HCT116 (cell line): ENCODE data around the gene DBNL. TPM values are rescaled to one million over a fixed set of nuclear protein-coding genes. Genes with fewer than 3 reads are reported as not detected.

Source experiments
- ATAC-seq: fragments of 200-7000 bp; cut with Tn5 transposase; 2 replicates; pipeline ENCODE4 v1.9.1; 2020; ENCODE audit warnings: mild to moderate bottlenecking, moderate library complexity
- BruUV-seq: library from RNA; stranded (reverse); fragments of 400-500 nt; replicated peaks from 2 replicates; lab custom pipeline; 2021; lab: Mats Ljungman, UMichigan
- CTCF ChIA-PET: fragments of 300-600 bp; sonication (Branson Sonifier 250); formaldehyde crosslinking; loops from one replicate; lab custom pipeline; 2021; ENCODE audit warnings: antibody characterized with exemption; lab: Charles Lee
- POLR2A ChIA-PET: fragments of 300-600, 350-600 bp; sonication (Branson Sonifier 250); formaldehyde crosslinking; loops from one replicate; lab custom pipeline; 2021; ENCODE audit warnings: antibody characterized with exemption; lab: Charles Lee
- RAD21 ChIA-PET, 2 experiments: fragments of 300-600 bp; sonication (Branson Sonifier 250); formaldehyde crosslinking; loops; one replicate each; lab custom pipeline; 2023; ENCODE audit warnings: low total read pairs in 2 of 2; ENCODE audit not compliant: uncharacterized antibody in 2 of 2, unreplicated experiment in 2 of 2, low non-redundant PET in 1 of 2; lab: Charles Lee
- DNase-seq: peaks from one replicate; pipeline ENCODE4 v3.0.0-alpha.2; 2010; ENCODE audit warnings: low read depth, low spot score
- H2AFZ ChIP-seq: fragments of 200-600 bp; shearing (Covaris generic), sonication (generic); 2 replicates; pipeline ENCODE4 v1.6.1; 2017; ENCODE audit warnings: low read depth, mixed run types, mixed read lengths, antibody characterized with exemption, low read length; ENCODE audit not compliant: poor library complexity, severe bottlenecking
- H3K27ac ChIP-seq: 2 replicates; pipeline ENCODE4 v1.5.1; 2012; ENCODE audit warnings: low read depth, low read length
- H3K27me3 ChIP-seq: fragments of 200-600 bp; sonication (generic); 2 replicates; pipeline ENCODE4 v1.6.1; 2016; ENCODE audit warnings: mixed run types, low read length, mixed read lengths; ENCODE audit not compliant: insufficient read depth
- H3K36me3 ChIP-seq, 2 experiments: fragments of 200-500 bp in 1 of 2; fragments of 200-600 bp in 1 of 2; sonication (Bioruptor generic) in 1 of 2; sonication (generic) in 1 of 2; 2 replicates each; pipeline versions ENCODE4 v1.5.1 to v1.6.1; 2014 to 2016; ENCODE audit warnings: low read length in 2 of 2, inconsistent platforms in 1 of 2, mixed read lengths in 1 of 2, mixed run types in 1 of 2; ENCODE audit not compliant: insufficient read depth in 2 of 2, control insufficient read depth in 1 of 2
- H3K4me1 ChIP-seq, 2 experiments: fragments of 200-600 bp in 1 of 2; sonication (generic) in 1 of 2; 2 replicates each; pipeline versions ENCODE4 v1.5.1 to v1.6.1; 2012 to 2017; ENCODE audit warnings: low read length in 2 of 2, inconsistent platforms in 1 of 2, mild to moderate bottlenecking in 1 of 2, mixed read lengths in 1 of 2, mixed run types in 1 of 2, moderate library complexity in 1 of 2; ENCODE audit not compliant: insufficient read depth in 2 of 2, control insufficient read depth in 1 of 2
- H3K4me2 ChIP-seq: fragments of 200-600 bp; sonication (generic); 2 replicates; pipeline ENCODE4 v1.6.1; 2017; ENCODE audit warnings: mixed run types, low read length, mixed read lengths
- H3K4me3 ChIP-seq, 2 experiments: fragments of 200-600 bp in 1 of 2; sonication (generic) in 1 of 2; replicated peaks in 1 of 2; 2 replicates each; pipeline ENCODE4 v1.5.1; 2011 to 2016; ENCODE audit warnings: low read length in 2 of 2, control low read depth in 1 of 2, low read depth in 1 of 2, mild to moderate bottlenecking in 1 of 2, mixed read lengths in 1 of 2, mixed run types in 1 of 2
- H3K79me2 ChIP-seq: fragments of 200-600 bp; sonication (generic); 2 replicates; pipeline ENCODE4 v1.6.1; 2017; ENCODE audit warnings: mild to moderate bottlenecking, mixed run types, low read length, moderate library complexity, mixed read lengths; ENCODE audit not compliant: insufficient read depth
- H3K9ac ChIP-seq: fragments of 200-600 bp; sonication (generic); 2 replicates; pipeline ENCODE4 v1.6.1; 2016; ENCODE audit warnings: low read length, mixed read lengths
- H3K9me2 ChIP-seq: fragments of 200-600 bp; sonication (generic), shearing (Covaris generic); 2 replicates; pipeline ENCODE4 v1.6.1; 2017; ENCODE audit warnings: mixed run types, mild to moderate bottlenecking, moderate library complexity; ENCODE audit not compliant: insufficient read depth
- H3K9me3 ChIP-seq, 2 experiments: fragments of 200-500 bp in 1 of 2; fragments of 200-600 bp in 1 of 2; sonication (Bioruptor generic) in 1 of 2; sonication (generic) in 1 of 2; 2 replicates each; pipeline ENCODE4 v1.6.1; 2014 to 2017; ENCODE audit warnings: low read length in 2 of 2, mixed read lengths in 2 of 2, inconsistent platforms in 1 of 2, low read depth in 1 of 2, mild to moderate bottlenecking in 1 of 2, mixed run types in 1 of 2, moderate library complexity in 1 of 2; ENCODE audit not compliant: control insufficient read depth in 1 of 2, insufficient read depth in 1 of 2
- H4K20me1 ChIP-seq: fragments of 200-600 bp; sonication (generic), shearing (Covaris generic); 2 replicates; pipeline ENCODE4 v1.6.1; 2017; ENCODE audit warnings: mixed run types, mild to moderate bottlenecking, moderate library complexity; ENCODE audit not compliant: insufficient read depth
- CBX3 ChIP-seq: IDR thresholded peaks from 2 replicates; pipeline ENCODE4 v1.6.1; 2012; ENCODE audit warnings: low read depth
- EGR1 ChIP-seq: IDR thresholded peaks from 2 replicates; pipeline ENCODE4 v1.6.1; 2012; ENCODE audit warnings: low read depth
- EZH2 ChIP-seq: fragments of 200-600 bp; sonication (generic); IDR thresholded peaks from 2 replicates; pipeline ENCODE4 v1.6.1; 2017; ENCODE audit warnings: antibody characterized with exemption, mixed run types
- FOSL1 ChIP-seq: IDR thresholded peaks from 2 replicates; pipeline ENCODE4 v1.6.1; 2012; ENCODE audit warnings: low read depth
- JUND ChIP-seq: IDR thresholded peaks from 2 replicates; pipeline ENCODE4 v1.6.1; 2012
- POLR2AphosphoS5 ChIP-seq: IDR thresholded peaks from 2 replicates; pipeline ENCODE4 v1.6.1; 2011; ENCODE audit warnings: mild to moderate bottlenecking, low read depth, low read length, moderate library complexity
- SIN3A ChIP-seq: IDR thresholded peaks from 2 replicates; pipeline ENCODE4 v1.6.1; 2012; ENCODE audit warnings: low read depth
- SRF ChIP-seq: IDR thresholded peaks from 2 replicates; pipeline ENCODE4 v1.6.1; 2012; ENCODE audit warnings: low read depth
- TCF7L2 ChIP-seq: IDR thresholded peaks from 2 replicates; pipeline ENCODE4 v1.7.0; 2011; ENCODE audit warnings: borderline replicate concordance, inconsistent platforms; ENCODE audit not compliant: insufficient read depth, insufficient read length; ENCODE audit errors: extremely low read depth
- intact Hi-C: fragments of 100-400 bp; cut with micrococcal nuclease; formaldehyde crosslinking; loops from 2 replicates; pipeline ENCODE4 v1.10.0; 2022
- total RNA-seq: library from RNA; stranded (reverse); gene quantifications from one replicate; pipeline ENCODE4 v1.2.1, GENCODE V29; 2021; ENCODE audit not compliant: unreplicated experiment

The DBNL gene
- total RNA-seq, 1 experiment from 2014 or later, result 39.4 TPM

DNA sequence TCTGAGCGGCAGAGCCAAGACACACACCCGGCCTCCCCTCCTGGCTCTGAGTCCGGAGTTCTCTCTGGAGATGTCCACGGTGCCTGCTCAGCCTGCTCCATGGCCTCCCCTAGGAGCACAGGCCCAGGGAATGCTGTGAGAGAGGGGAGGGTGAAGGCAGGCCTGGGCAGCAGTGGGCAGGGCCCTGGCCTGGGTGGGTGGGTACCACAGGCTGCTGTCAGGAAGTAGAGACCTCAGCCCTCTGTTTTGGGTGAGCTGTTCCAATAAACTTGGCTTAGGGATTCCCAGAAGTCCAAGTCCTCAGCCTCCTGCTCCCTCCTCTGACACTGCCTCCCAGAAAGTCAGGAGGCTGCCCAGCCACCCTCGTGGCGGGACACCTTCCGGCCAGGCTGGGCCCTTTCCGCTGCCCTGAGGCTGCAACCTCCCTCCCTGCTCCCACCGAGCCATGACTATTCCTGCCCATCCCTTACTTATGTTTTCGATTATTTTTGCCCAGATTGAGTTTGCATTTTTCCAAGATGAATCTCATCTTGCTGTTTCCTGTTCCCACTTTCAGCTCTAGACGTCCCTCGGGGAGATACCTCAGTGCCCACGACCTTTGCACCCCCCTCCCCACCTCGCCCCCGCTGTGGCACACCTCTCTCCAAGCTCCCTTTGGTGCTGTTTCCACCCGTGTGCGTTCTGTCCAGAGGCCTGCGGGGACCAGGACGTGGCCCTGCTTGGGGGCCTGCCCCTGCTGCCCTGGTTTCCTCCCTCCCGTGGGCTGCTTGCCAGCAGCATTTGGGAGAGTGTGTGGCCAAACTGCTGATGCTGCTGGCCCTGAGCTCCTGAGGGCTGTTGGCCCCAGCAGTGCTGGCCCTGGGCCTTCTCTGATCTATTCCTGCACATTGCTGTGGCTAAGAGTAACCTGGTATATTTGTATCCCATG lies 43.7 kb downstream of the DBNL start:
- no peak overlapping the region for H3K9ac ChIP-seq
- H3K4me1 ChIP-seq, result peaks cover 3 to 26% of the 10 kb centered on the region in 2 experiments
- BruUV-seq, result no TSS peak
- DNase-seq, result no peak
- CTCF ChIA-PET, result no interaction called here
- H3K79me2 ChIP-seq, result no peaks in the 10 kb centered on the region
- intact Hi-C loops, result no loop called here
- no peak overlapping the region for H3K27ac ChIP-seq
- no peak overlapping the region for H2AFZ ChIP-seq
- no peaks in the 10 kb centered on the region for H4K20me1 ChIP-seq
- no peaks in the 10 kb centered on the region for H3K36me3 ChIP-seq
- no peak overlapping the region for H3K4me2 ChIP-seq
- no peak overlapping the region for H3K4me3 ChIP-seq
- H3K9me3 ChIP-seq, result no peaks in the 10 kb centered on the region
- TF ChIP-seq EZH2 (no peak), POLR2AphosphoS5 (no peak), SIN3A (no peak), SRF (no peak), FOSL1 (no peak)
- TF ChIP-seq, all 23 proteins: peak for 0
- Histone ChIP-seq H3K27me3 (no peaks in the 10 kb centered on the region), H3K9me2 (no peaks in the 10 kb centered on the region)
- ChIA-PET POLR2A (no interaction called here), RAD21 (interaction anchor here in 1 of 2 experiments (0.7 kb wide), 1 partner anchor 15 kb away, joined by 3 read pairs; no protein-coding TSS in a partner anchor)
- no peak for ATAC-seq

DNA sequence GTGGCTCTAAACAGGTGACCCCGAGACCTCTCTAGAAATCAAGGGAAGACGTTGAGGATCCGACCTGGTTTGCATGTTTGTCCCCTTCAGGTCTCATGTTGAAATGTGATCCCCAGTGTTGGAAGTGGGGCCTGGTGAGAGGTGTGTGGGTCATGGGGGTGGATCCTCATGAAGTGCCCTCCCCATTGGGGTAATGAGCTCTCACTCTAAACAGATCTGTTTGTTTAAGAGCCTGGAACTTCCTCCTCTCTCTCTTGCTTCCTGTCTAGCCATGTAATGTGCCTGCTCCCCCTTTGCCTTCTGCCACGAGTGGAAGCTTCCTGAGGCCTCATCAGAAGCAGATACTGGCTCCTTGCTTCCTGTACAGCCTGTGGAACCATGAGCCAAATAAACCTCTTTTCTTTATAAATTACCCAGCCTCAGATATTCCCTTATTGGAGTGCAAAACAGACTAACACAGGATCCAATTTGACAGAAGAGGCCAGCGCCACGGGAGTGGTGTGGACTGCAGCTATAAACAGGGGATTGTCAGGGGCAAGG lies 48.7 kb downstream of the DBNL start:
- no peaks in the 10 kb centered on the region for H4K20me1 ChIP-seq
- TF ChIP-seq SRF (no peak), FOSL1 (no peak), CBX3 (no peak), TCF7L2 (no peak), EGR1 (no peak), JUND (no peak)
- intact Hi-C loops, result no loop called here
- DNase-seq (no peak), ATAC-seq (no peak)
- no peaks in the 10 kb centered on the region for H3K79me2 ChIP-seq
- peaks cover 0 to 13% of the 10 kb centered on the region in 2 experiments; a peak in 3 of 4 replicates for H3K4me1 ChIP-seq
- no TSS peak for BruUV-seq
- no peak overlapping the region for H3K27ac ChIP-seq
- H3K4me3 ChIP-seq, result no peak overlapping the region
- no peaks in the 10 kb centered on the region for H3K9me2 ChIP-seq
- ChIA-PET CTCF (no interaction called here), RAD21 (no interaction called here), POLR2A (no interaction called here)
- H3K9ac ChIP-seq, result no peak overlapping the region
- no peaks in the 10 kb centered on the region for H3K9me3 ChIP-seq
- H3K4me2 ChIP-seq, result no peak overlapping the region
- no peaks in the 10 kb centered on the region for H3K36me3 ChIP-seq
- H2AFZ ChIP-seq, result no peak overlapping the region
- H3K27me3 ChIP-seq, result no peaks in the 10 kb centered on the region
